ENCODE results near the gene TMTC1.

Gene TMTC1

GRCh38 chr12:29773076-29773475, 10.7 kb downstream of the TMTC1 start:
- Histone ChIP-seq H3K27me3 (ENCODE audit: control insufficient read depth, insufficient read depth, low read length) (no peaks in the 10 kb centered on the region), H3K4me3 (ENCODE audit: low read depth, low read length) (no peak overlapping the region), H3K4me1 (ENCODE audit: control insufficient read depth, insufficient read depth, low read length) (no peaks in the 10 kb centered on the region), H3K9me3 (ENCODE audit: control insufficient read depth, insufficient read depth, low read depth, low read length) (peaks cover 27% of the 10 kb centered on the region), H3K36me3 (ENCODE audit: control insufficient read depth, insufficient read depth, low read length) (no peaks in the 10 kb centered on the region), H3K27ac (ENCODE audit: low read depth, low read length) (no peak overlapping the region), H3K9ac (ENCODE audit: low read length) (no peak overlapping the region)

GRCh38 chr12:29771786-29772185, 12.0 kb downstream of the TMTC1 start:
- H3K9me3 ChIP-seq (ENCODE audit: control insufficient read depth, insufficient read depth, low read depth, low read length), result peaks cover 24% of the 10 kb centered on the region
- H3K4me3 ChIP-seq (ENCODE audit: low read depth, low read length), result no peak overlapping the region
- no peak overlapping the region for H3K9ac ChIP-seq (ENCODE audit: low read length)
- no peaks in the 10 kb centered on the region for H3K27me3 ChIP-seq (ENCODE audit: control insufficient read depth, insufficient read depth, low read length)
- no peaks in the 10 kb centered on the region for H3K36me3 ChIP-seq (ENCODE audit: control insufficient read depth, insufficient read depth, low read length)
- no peaks in the 10 kb centered on the region for H3K4me1 ChIP-seq (ENCODE audit: control insufficient read depth, insufficient read depth, low read length)
- H3K27ac ChIP-seq (ENCODE audit: low read depth, low read length), result no peak overlapping the region

- Histone ChIP-seq H3K4me3 (ENCODE audit: low read depth, low read length) (no peak overlapping the region), H3K9ac (ENCODE audit: low read length) (no peak overlapping the region), H3K9me3 (ENCODE audit: control insufficient read depth, insufficient read depth, low read depth, low read length) (peaks cover 23% of the 10 kb centered on the region), H3K27me3 (ENCODE audit: control insufficient read depth, insufficient read depth, low read length) (no peaks in the 10 kb centered on the region), H3K27ac (ENCODE audit: low read depth, low read length) (no peak overlapping the region), H3K4me1 (ENCODE audit: control insufficient read depth, insufficient read depth, low read length) (no peaks in the 10 kb centered on the region), H3K36me3 (ENCODE audit: control insufficient read depth, insufficient read depth, low read length) (peaks cover 3% of the 10 kb centered on the region; the same call in 1 of the 2 replicates)
Observed at GRCh38 chr12:29771165-29771564, 12.6 kb downstream of the TMTC1 start.

- Histone ChIP-seq H3K4me1 (ENCODE audit: control insufficient read depth, insufficient read depth, low read length) (no peaks in the 10 kb centered on the region), H3K9me3 (ENCODE audit: control insufficient read depth, insufficient read depth, low read depth, low read length) (peaks cover 5% of the 10 kb centered on the region)
Observed at GRCh38 chr12:29769162-29769858, 14.4 kb downstream of the TMTC1 start.

GRCh38 chr12:29768372-29768771, 15.4 kb downstream of the TMTC1 start:
- Histone ChIP-seq H3K4me1 (ENCODE audit: control insufficient read depth, insufficient read depth, low read length) (peaks cover 5% of the 10 kb centered on the region), H3K27me3 (ENCODE audit: control insufficient read depth, insufficient read depth, low read length) (no peaks in the 10 kb centered on the region), H3K9ac (ENCODE audit: low read length) (no peak overlapping the region), H3K36me3 (ENCODE audit: control insufficient read depth, insufficient read depth, low read length) (peaks cover 4% of the 10 kb centered on the region; the same call in 1 of the 2 replicates), H3K27ac (ENCODE audit: low read depth, low read length) (no peak overlapping the region), H3K9me3 (ENCODE audit: control insufficient read depth, insufficient read depth, low read depth, low read length) (no peaks in the 10 kb centered on the region), H3K4me3 (ENCODE audit: low read depth, low read length) (no peak overlapping the region)

More at GRCh38 chr12:29769162-29769858, 14.4 kb downstream of the TMTC1 start:
- Histone ChIP-seq H3K36me3 (ENCODE audit: control insufficient read depth, insufficient read depth, low read length) (peaks cover 4% of the 10 kb centered on the region; the same call in 1 of the 2 replicates), H3K27ac (ENCODE audit: low read depth, low read length) (no peak overlapping the region), H3K27me3 (ENCODE audit: control insufficient read depth, insufficient read depth, low read length) (no peaks in the 10 kb centered on the region), H3K4me3 (ENCODE audit: low read depth, low read length) (no peak overlapping the region), H3K9ac (ENCODE audit: low read length) (no peak overlapping the region)

GRCh38 chr12:29763301-29763683, 20.4 kb downstream of the TMTC1 start:
- H3K4me1 ChIP-seq (ENCODE audit: control insufficient read depth, insufficient read depth, low read length), result peaks cover 11% of the 10 kb centered on the region
- H3K36me3 ChIP-seq (ENCODE audit: control insufficient read depth, insufficient read depth, low read length), result peaks cover 10% of the 10 kb centered on the region
- H3K27me3 ChIP-seq (ENCODE audit: control insufficient read depth, insufficient read depth, low read length), result no peaks in the 10 kb centered on the region
- H3K9me3 ChIP-seq (ENCODE audit: control insufficient read depth, insufficient read depth, low read depth, low read length), result peaks cover 2% of the 10 kb centered on the region
- no peak overlapping the region for H3K9ac ChIP-seq (ENCODE audit: low read length)
- H3K27ac ChIP-seq (ENCODE audit: low read depth, low read length), result no peak overlapping the region; the same call in 1 of the 2 replicates
- no peak overlapping the region for H3K4me3 ChIP-seq (ENCODE audit: low read depth, low read length)

GRCh38 chr12:29762637-29763300, 21.0 kb downstream of the TMTC1 start:
- peaks cover 6% of the 10 kb centered on the region for H3K9me3 ChIP-seq (ENCODE audit: control insufficient read depth, insufficient read depth, low read depth, low read length)
- H3K4me1 ChIP-seq (ENCODE audit: control insufficient read depth, insufficient read depth, low read length), result peaks cover 11% of the 10 kb centered on the region
- H3K27ac ChIP-seq (ENCODE audit: low read depth, low read length), result no peak overlapping the region
- H3K27me3 ChIP-seq (ENCODE audit: control insufficient read depth, insufficient read depth, low read length), result no peaks in the 10 kb centered on the region
- H3K9ac ChIP-seq (ENCODE audit: low read length), result no peak overlapping the region
- peaks cover 14% of the 10 kb centered on the region for H3K36me3 ChIP-seq (ENCODE audit: control insufficient read depth, insufficient read depth, low read length)
- H3K4me3 ChIP-seq (ENCODE audit: low read depth, low read length), result no peak overlapping the region

- peaks cover 16% of the 10 kb centered on the region for H3K4me1 ChIP-seq (ENCODE audit: control insufficient read depth, insufficient read depth, low read length)
- H3K9me3 ChIP-seq (ENCODE audit: control insufficient read depth, insufficient read depth, low read depth, low read length), result peaks cover 13% of the 10 kb centered on the region
- no peaks in the 10 kb centered on the region for H3K27me3 ChIP-seq (ENCODE audit: control insufficient read depth, insufficient read depth, low read length)
- no peak overlapping the region for H3K27ac ChIP-seq (ENCODE audit: low read depth, low read length)
- no peak overlapping the region for H3K9ac ChIP-seq (ENCODE audit: low read length)
- no peak overlapping the region for H3K4me3 ChIP-seq (ENCODE audit: low read depth, low read length)
- peaks cover 18% of the 10 kb centered on the region for H3K36me3 ChIP-seq (ENCODE audit: control insufficient read depth, insufficient read depth, low read length)
Observed at GRCh38 chr12:29759950-29760349, 23.8 kb downstream of the TMTC1 start.

- no peaks in the 10 kb centered on the region for H3K27me3 ChIP-seq (ENCODE audit: control insufficient read depth, insufficient read depth, low read length)
- H3K36me3 ChIP-seq (ENCODE audit: control insufficient read depth, insufficient read depth, low read length), result peaks cover 25% of the 10 kb centered on the region
- H3K9me3 ChIP-seq (ENCODE audit: control insufficient read depth, insufficient read depth, low read depth, low read length), result peaks cover 13% of the 10 kb centered on the region
- no peak overlapping the region for H3K4me3 ChIP-seq (ENCODE audit: low read depth, low read length)
- no peak overlapping the region for H3K9ac ChIP-seq (ENCODE audit: low read length)
- H3K4me1 ChIP-seq (ENCODE audit: control insufficient read depth, insufficient read depth, low read length), result peaks cover 9% of the 10 kb centered on the region; the same call in 1 of the 2 replicates
- no peak overlapping the region for H3K27ac ChIP-seq (ENCODE audit: low read depth, low read length)
Observed at GRCh38 chr12:29756741-29757390, 26.9 kb downstream of the TMTC1 start.

- Histone ChIP-seq H3K4me3 (ENCODE audit: low read depth, low read length) (no peak overlapping the region), H3K27me3 (ENCODE audit: control insufficient read depth, insufficient read depth, low read length) (no peaks in the 10 kb centered on the region), H3K9ac (ENCODE audit: low read length) (no peak overlapping the region), H3K36me3 (ENCODE audit: control insufficient read depth, insufficient read depth, low read length) (peaks cover 30% of the 10 kb centered on the region), H3K9me3 (ENCODE audit: control insufficient read depth, insufficient read depth, low read depth, low read length) (peaks cover 13% of the 10 kb centered on the region), H3K27ac (ENCODE audit: low read depth, low read length) (no peak overlapping the region), H3K4me1 (ENCODE audit: control insufficient read depth, insufficient read depth, low read length) (peaks cover 24% of the 10 kb centered on the region)
Observed at GRCh38 chr12:29754235-29755189, 29.2 kb downstream of the TMTC1 start.

Data from HUES6 (cell line).